Stimulated activated CD4-positive, alpha-beta T cell treated with anti-CD3 and anti-CD28 coated beads, TNF-alpha, amount 100 ng/mL, for 1 hour (primary cell): ENCODE results near the gene GHITM.

Experiments
- DNase-seq, 3 donors: peaks; one replicate each; pipeline ENCODE4 v3.0.0-alpha.2; 2020; ENCODE audit warnings: low read depth in 3 of 3, low spot score in 1 of 3

The GHITM gene

DNA sequence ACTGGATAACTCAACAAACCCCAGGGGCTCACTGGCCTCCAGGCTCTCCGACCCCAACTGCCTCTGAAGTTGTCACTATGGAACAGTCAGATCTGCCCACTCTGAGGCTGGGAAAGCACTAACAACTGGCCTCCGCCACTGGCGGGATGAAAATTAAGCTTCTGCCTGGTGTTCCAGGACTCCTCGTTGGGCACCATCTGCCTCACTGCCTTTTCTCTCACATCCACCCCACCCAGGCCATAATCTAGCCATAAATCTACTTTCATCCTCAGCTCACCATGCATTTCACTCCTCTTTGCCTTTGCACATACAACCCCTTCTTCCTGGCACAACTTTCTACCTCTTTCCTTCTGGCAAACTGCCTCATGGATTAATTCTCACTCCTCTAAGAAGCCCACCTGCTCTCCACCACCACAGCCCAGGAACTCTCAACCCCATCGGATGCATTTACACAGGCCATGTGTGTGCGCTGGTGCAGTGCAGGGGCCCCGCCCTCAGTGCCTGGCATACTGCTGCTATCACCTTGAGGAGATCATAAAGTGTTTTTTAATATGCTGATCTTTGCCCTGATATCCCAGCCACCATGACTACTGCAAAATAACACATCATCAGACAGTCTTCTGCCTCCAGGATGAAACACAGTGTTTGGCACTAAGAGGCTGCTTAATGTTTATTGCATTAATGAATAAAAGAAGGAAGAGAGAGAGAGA is 59.1 kb downstream of the GHITM start:
- no peak for DNase-seq

- DNase-seq = no peak
These were observed 61.4 kb downstream of the GHITM start for GRCh38 chr10:84200537-84201243.

DNA sequence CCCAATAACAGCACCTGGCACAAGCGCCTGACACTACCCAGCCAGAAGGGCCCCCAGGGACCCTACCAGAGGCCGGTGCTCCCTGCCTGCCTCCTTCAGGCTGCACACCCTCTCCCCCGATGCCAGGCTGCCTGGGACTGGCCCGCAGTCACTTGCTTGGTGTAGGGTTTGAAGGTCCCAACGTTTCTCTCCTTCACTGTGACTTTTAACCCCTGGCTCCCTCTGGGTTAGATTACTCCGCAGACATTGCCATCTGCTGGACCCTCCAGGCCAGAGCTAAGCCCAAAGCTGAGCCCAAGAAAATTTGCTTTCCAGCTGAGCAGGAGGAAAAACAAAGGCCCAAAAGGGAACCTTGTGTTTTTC is 61.9 kb downstream of the GHITM start:
- no peak for DNase-seq

- DNase-seq = no peak
These were observed 62.4 kb downstream of the GHITM start for GRCh38 chr10:84201682-84202081.

DNA sequence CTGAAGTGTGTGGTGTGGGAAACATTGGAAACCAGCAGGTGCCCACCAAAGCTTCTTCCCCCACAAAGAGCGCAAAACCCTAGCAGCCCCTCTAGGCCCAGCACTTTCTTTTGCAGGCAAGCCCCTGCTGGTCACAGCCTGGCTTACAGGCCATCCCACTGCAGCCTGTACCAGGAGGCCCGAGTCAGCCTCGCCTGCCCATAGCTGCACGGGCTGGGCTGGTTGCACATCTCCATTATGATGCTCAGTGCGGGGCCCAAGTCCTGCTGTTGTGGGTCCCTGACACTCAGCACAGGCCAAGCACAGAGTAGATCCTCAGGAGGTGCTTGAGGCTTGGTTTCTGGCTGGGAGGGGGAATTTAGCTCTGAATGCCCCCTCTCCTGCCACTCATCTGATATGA is 63.0 kb downstream of the GHITM start:
- DNase-seq = no peak
